Suprapubic skin (tissue), 3 donors: Measurements from ENCODE around the gene CEP126.

Experiments
- CTCF ChIP-seq, 2 donors: fragments of 200-600 bp in 1 of 2; fragments of 450-650 bp in 1 of 2; sonication (generic) in 1 of 2; IDR thresholded peaks; one replicate each; pipeline ENCODE4 v1.5.1; 2016 to 2019; ENCODE audit warnings: antibody characterized with exemption in 2 of 2, mild to moderate bottlenecking in 1 of 2, moderate library complexity in 1 of 2
- POLR2AphosphoS5 ChIP-seq, 3 donors: sonication (generic); formaldehyde crosslinking; IDR thresholded peaks; one replicate each; pipeline ENCODE4 v1.6.1; 2017; ENCODE audit warnings: antibody characterized with exemption in 3 of 3

GRCh38 chr11:101940901-101941520 lies 26.2 kb downstream of the CEP126 start:
- TF ChIP-seq CTCF (IDR thresholded peaks at IDR 0.05) (no peak), POLR2AphosphoS5 (IDR thresholded peaks at IDR 0.05) (no peak)
